Naive thymus-derived CD4-positive, alpha-beta T cell (primary cell): ENCODE results near the gene DLST. TPM values are rescaled to one million over a fixed set of nuclear protein-coding genes. Genes with fewer than 3 reads are reported as not detected.

Experiments
- ATAC-seq: fragments of 150-1000 bp; cut with Tn5 transposase; 2 replicates; pipeline ENCODE4 v1.10.0; 2021; ENCODE audit warnings: mild to moderate bottlenecking, moderate library complexity
- CTCF ChIA-PET: fragments of 350-600 bp; sonication (Branson Sonifier 250); formaldehyde crosslinking; loops from one replicate; lab custom pipeline; 2021; ENCODE audit warnings: antibody characterized with exemption; lab: Charles Lee
- POLR2A ChIA-PET: fragments of 350-600 bp; sonication (Branson Sonifier 250); formaldehyde crosslinking; loops from one replicate; lab custom pipeline; 2021; ENCODE audit warnings: antibody characterized with exemption, inconsistent platforms; lab: Charles Lee
- DNase-seq, 9 donors: peaks; one replicate each; pipeline versions ENCODE4 v3.0.0 to v3.0.0-alpha.2; 2020 to 2022; ENCODE audit warnings: mixed read lengths in 1 of 9
- H3K27ac ChIP-seq: one replicate; pipeline ENCODE4 v1.7.0; 2013; ENCODE audit warnings: mild to moderate bottlenecking, low read depth, low read length, moderate library complexity
- H3K27me3 ChIP-seq, 2 donors: one replicate each; pipeline ENCODE4 v1.7.0; 2013; ENCODE audit warnings: low read length in 2 of 2, mild to moderate bottlenecking in 2 of 2, moderate library complexity in 2 of 2; ENCODE audit not compliant: control insufficient read depth in 2 of 2, insufficient read depth in 2 of 2
- H3K36me3 ChIP-seq, 3 experiments: 1 replicate in 2 of 3; 2 replicates in 1 of 3; pipeline ENCODE4 v1.7.0; 2013; ENCODE audit warnings: low read length in 3 of 3, mild to moderate bottlenecking in 3 of 3, moderate library complexity in 1 of 3; ENCODE audit not compliant: insufficient read depth in 3 of 3, control insufficient read depth in 2 of 3
- H3K4me1 ChIP-seq, 2 donors: one replicate each; pipeline ENCODE4 v1.7.0; 2013; ENCODE audit warnings: low read length in 2 of 2, mild to moderate bottlenecking in 2 of 2, moderate library complexity in 1 of 2; ENCODE audit not compliant: control insufficient read depth in 2 of 2, insufficient read depth in 2 of 2
- H3K4me3 ChIP-seq: 2 replicates; pipeline ENCODE4 v1.7.0; 2013; ENCODE audit warnings: mild to moderate bottlenecking, low read length
- H3K9me3 ChIP-seq, 3 experiments: 1 replicate in 2 of 3; 2 replicates in 1 of 3; pipeline ENCODE4 v1.7.0; 2013; ENCODE audit warnings: low read length in 3 of 3; ENCODE audit not compliant: control insufficient read depth in 2 of 3
- H3K27ac Mint-ChIP-seq, 9 donors: one replicate each; pipeline ENCODE4 v1.8.0; 2020 to 2022; ENCODE audit warnings: mixed read lengths in 9 of 9, mild to moderate bottlenecking in 8 of 9, moderate library complexity in 5 of 9, inconsistent platforms in 2 of 9
- H3K27me3 Mint-ChIP-seq, 5 donors: one replicate each; pipeline ENCODE4 v1.8.0; 2021 to 2022; ENCODE audit warnings: mixed read lengths in 5 of 5, mild to moderate bottlenecking in 1 of 5
- H3K36me3 Mint-ChIP-seq, 5 donors: one replicate each; pipeline ENCODE4 v1.8.0; 2020 to 2022; ENCODE audit warnings: mixed read lengths in 5 of 5, mild to moderate bottlenecking in 3 of 5, inconsistent platforms in 1 of 5
- H3K4me1 Mint-ChIP-seq, 7 donors: one replicate each; pipeline ENCODE4 v1.8.0; 2020 to 2022; ENCODE audit warnings: mixed read lengths in 7 of 7, mild to moderate bottlenecking in 3 of 7, inconsistent platforms in 1 of 7
- H3K4me3 Mint-ChIP-seq, 10 donors: one replicate each; pipeline ENCODE4 v1.8.0; 2020 to 2022; ENCODE audit warnings: mild to moderate bottlenecking in 10 of 10, mixed read lengths in 10 of 10, moderate library complexity in 6 of 10, inconsistent platforms in 2 of 10
- H3K9me3 Mint-ChIP-seq, 11 donors: one replicate each; pipeline ENCODE4 v1.8.0; 2020 to 2022; ENCODE audit warnings: mixed read lengths in 11 of 11, mild to moderate bottlenecking in 4 of 11, inconsistent platforms in 1 of 11, moderate library complexity in 1 of 11
- intact Hi-C, 2 donors: fragments of 100-400 bp; cut with micrococcal nuclease; formaldehyde crosslinking; loops; one replicate each; pipeline ENCODE4 v1.15.1; 2023
- polyA plus RNA-seq, 2 donors: library from polyadenylated mRNA; unstranded; fragments of 300-500 nt; fragmentation: Illumina TruSeq; gene quantifications; one replicate each; pipeline ENCODE4 v1.2.3, GENCODE V29; 2021
- total RNA-seq, 6 experiments: library from RNA in 5 of 6; stranded (reverse) in 5 of 6; gene quantifications; 1 replicate in 5 of 6; 2 replicates in 1 of 6; pipeline ENCODE4 v1.2.3 and lab custom pipeline; 2021 to 2026

Gene DLST
- total and polyA plus RNA-seq, 7 experiments from 2014 or later: 8.9 to 132 (median 96.0) TPM

GRCh38 chr14:74948228-74949175, 66.8 kb downstream of the DLST start:
- H3K36me3 ChIP-seq: no peaks in the 10 kb centered on the region
- ChIA-PET POLR2A (interaction anchor here (0.6 kb wide), 1 partner anchor 302 kb away, joined by 3 read pairs; no protein-coding TSS in a partner anchor), CTCF (interaction anchor here (1.0 to 3.6 kb wide), 4 partner anchors 19 to 340 kb away, joined by 3 to 19 read pairs (median 4); no protein-coding TSS in a partner anchor)
- peaks cover 0 to under 1% of the 10 kb centered on the region in 2 donors for H3K27me3 ChIP-seq
- H3K9me3 ChIP-seq: no peaks in the 10 kb centered on the region
- Mint-ChIP-seq H3K9me3 (no peaks in the 10 kb centered on the region), H3K27me3 (peaks cover 0 to 7% (median 2%) of the 10 kb centered on the region in 5 donors), H3K4me1 (peaks cover 6 to 11% (median 9%) of the 10 kb centered on the region in 7 donors), H3K27ac (peak overlapping the region in 1 of 9 donors; percentile 53), H3K36me3 (no peaks in the 10 kb centered on the region), H3K4me3 (no peak overlapping the region)
- no peak for ATAC-seq
- no peak overlapping the region for H3K4me3 ChIP-seq
- H3K4me1 ChIP-seq: no peaks in the 10 kb centered on the region
- H3K27ac ChIP-seq: no peak overlapping the region
- no peak for DNase-seq
- intact Hi-C loops: loop anchor here in 1 of 2 donors (5.0 to 10.0 kb wide), 2 partner anchors 119 to 356 kb away; partner anchors contain the start of gene ZC2HC1C

DNA sequence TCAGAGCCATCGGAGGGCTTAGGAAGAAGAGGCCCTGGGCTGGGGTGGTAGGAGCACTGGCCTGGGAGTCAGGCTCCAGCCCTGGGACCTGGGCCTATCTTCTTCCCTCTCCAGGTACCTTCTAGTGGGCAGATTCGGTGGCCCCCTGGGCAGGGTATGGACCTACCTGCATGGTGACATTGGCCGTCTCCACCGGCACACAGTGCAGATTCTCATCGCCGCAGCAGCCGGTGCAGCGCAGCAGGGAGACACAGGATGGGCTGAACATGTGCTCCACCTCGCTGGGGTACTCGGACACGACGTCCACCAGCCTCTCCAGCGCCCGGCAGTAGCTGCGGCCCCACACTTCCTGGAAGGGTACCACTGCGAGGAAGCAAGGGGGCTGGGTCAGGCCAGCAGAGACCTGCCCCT, 67.5 kb downstream of the DLST start:
- ATAC-seq: no peak
- H3K36me3 ChIP-seq: no peaks in the 10 kb centered on the region
- peaks cover 0 to 7% of the 10 kb centered on the region in 2 donors for H3K27me3 ChIP-seq
- peaks cover 0 to 7% (median 5%) of the 10 kb centered on the region in 5 donors for H3K27me3 Mint-ChIP-seq
- no peaks in the 10 kb centered on the region for H3K9me3 Mint-ChIP-seq
- no peak overlapping the region for H3K4me3 Mint-ChIP-seq
- no peaks in the 10 kb centered on the region for H3K9me3 ChIP-seq
- ChIA-PET POLR2A (no interaction called here), CTCF (interaction anchor here (0.7 to 1.1 kb wide), 4 partner anchors 43 to 340 kb away, joined by 3 to 5 read pairs (median 4); no protein-coding TSS in a partner anchor)
- H3K4me1 ChIP-seq: no peaks in the 10 kb centered on the region
- H3K36me3 Mint-ChIP-seq: no peaks in the 10 kb centered on the region
- peaks cover 6 to 9% (median 7%) of the 10 kb centered on the region in 7 donors for H3K4me1 Mint-ChIP-seq
- no peak overlapping the region for H3K4me3 ChIP-seq
- H3K27ac ChIP-seq: no peak overlapping the region
- intact Hi-C loops: loop anchor here in 1 of 2 donors (5.0 to 10.0 kb wide), 2 partner anchors 118 to 356 kb away; partner anchors contain the start of gene ZC2HC1C
- peak overlapping the region in 1 of 9 donors; percentile 53 for H3K27ac Mint-ChIP-seq
- no peak for DNase-seq

- H3K9me3 ChIP-seq: no peaks in the 10 kb centered on the region
- Mint-ChIP-seq H3K9me3 (no peaks in the 10 kb centered on the region), H3K27ac (peak overlapping the region in 2 of 9 donors; percentile 5 to 72), H3K27me3 (peaks cover 0 to 7% (median 5%) of the 10 kb centered on the region in 5 donors), H3K4me1 (peaks cover 6 to 9% (median 7%) of the 10 kb centered on the region in 7 donors), H3K4me3 (no peak overlapping the region), H3K36me3 (no peaks in the 10 kb centered on the region)
- intact Hi-C loops: loop anchor here in 1 of 2 donors (5.0 to 10.0 kb wide), 2 partner anchors 117 to 355 kb away; partner anchors contain the start of gene ZC2HC1C
- DNase-seq (no peak), ATAC-seq (no peak)
- H3K27me3 ChIP-seq: peaks cover 0 to 8% of the 10 kb centered on the region in 2 donors
- POLR2A ChIA-PET: no interaction called here
- CTCF ChIA-PET: interaction anchor here (0.6 to 1.5 kb wide), 5 partner anchors 15 to 138 kb away, joined by 3 to 6 read pairs (median 3); no protein-coding TSS in a partner anchor
- no peaks in the 10 kb centered on the region for H3K36me3 ChIP-seq
- peaks cover 0 to 2% of the 10 kb centered on the region in 2 donors for H3K4me1 ChIP-seq
- no peak overlapping the region for H3K4me3 ChIP-seq
- H3K27ac ChIP-seq: no peak overlapping the region
Observed at GRCh38 chr14:74949859-74950573, 68.3 kb downstream of the DLST start.

DNA sequence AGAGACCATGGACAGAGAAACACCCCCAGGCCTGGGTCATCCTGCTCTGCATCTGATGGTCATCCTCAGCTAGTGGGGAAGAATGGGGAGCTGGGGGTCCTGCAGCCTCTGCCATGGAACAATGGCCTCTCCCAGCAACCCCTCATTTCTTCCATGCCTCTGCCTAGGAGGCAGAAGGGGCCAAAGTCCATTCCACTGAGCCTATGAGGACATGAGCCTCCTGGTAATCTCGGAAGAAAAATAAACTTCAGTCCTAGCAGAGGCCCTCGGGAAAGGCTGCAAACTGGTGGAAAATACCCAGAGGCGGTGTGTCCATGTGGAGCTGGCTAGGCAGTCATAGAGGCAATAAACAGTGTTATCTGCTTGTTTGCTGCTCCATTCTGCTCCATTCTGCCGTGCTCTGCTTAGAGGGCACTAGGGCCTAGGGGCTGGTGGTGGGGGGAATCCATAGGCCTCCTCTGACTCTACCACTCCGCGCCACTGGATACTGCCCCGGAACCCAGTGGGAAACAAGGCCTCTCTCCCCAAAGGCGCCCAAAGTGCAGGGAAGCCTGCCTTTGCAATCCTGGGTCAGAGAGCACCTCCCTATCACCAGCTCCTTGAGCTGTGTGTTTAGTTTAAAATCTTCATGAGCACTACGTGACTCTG, 69.2 kb downstream of the DLST start:
- POLR2A ChIA-PET: no interaction called here
- no peak overlapping the region for H3K27ac ChIP-seq
- Mint-ChIP-seq H3K4me3 (no peak overlapping the region), H3K36me3 (no peaks in the 10 kb centered on the region), H3K27me3 (peaks cover 0 to 7% (median 5%) of the 10 kb centered on the region in 5 donors), H3K9me3 (no peaks in the 10 kb centered on the region), H3K27ac (no peak overlapping the region), H3K4me1 (peaks cover 6 to 9% (median 7%) of the 10 kb centered on the region in 7 donors)
- peaks cover 0 to 4% of the 10 kb centered on the region in 2 donors for H3K4me1 ChIP-seq
- no peaks in the 10 kb centered on the region for H3K36me3 ChIP-seq
- H3K27me3 ChIP-seq: peaks cover 0 to 8% of the 10 kb centered on the region in 2 donors
- ATAC-seq (no peak), DNase-seq (no peak)
- no peak overlapping the region for H3K4me3 ChIP-seq
- CTCF ChIA-PET: interaction anchor here (1.0 to 1.5 kb wide), 2 partner anchors 14 to 137 kb away, joined by 3 to 6 read pairs; no protein-coding TSS in a partner anchor
- no peaks in the 10 kb centered on the region for H3K9me3 ChIP-seq
- intact Hi-C loops: no loop called here

- intact Hi-C loops: no loop called here
- Mint-ChIP-seq H3K4me3 (no peak overlapping the region), H3K4me1 (peaks cover under 1 to 6% (median 3%) of the 10 kb centered on the region in 7 donors), H3K27ac (no peak overlapping the region), H3K36me3 (no peaks in the 10 kb centered on the region), H3K27me3 (peaks cover 4 to 12% (median 8%) of the 10 kb centered on the region in 5 donors), H3K9me3 (no peaks in the 10 kb centered on the region)
- H3K4me1 ChIP-seq: peaks cover 0 to 4% of the 10 kb centered on the region in 2 donors
- DNase-seq (no peak), ATAC-seq (no peak)
- H3K27me3 ChIP-seq: peaks cover 0 to 8% of the 10 kb centered on the region in 2 donors
- no peak overlapping the region for H3K4me3 ChIP-seq
- ChIA-PET CTCF (interaction anchor here (1.0 to 1.5 kb wide), 2 partner anchors 13 to 136 kb away, joined by 3 to 6 read pairs; no protein-coding TSS in a partner anchor), POLR2A (no interaction called here)
- no peak overlapping the region for H3K27ac ChIP-seq
- no peaks in the 10 kb centered on the region for H3K36me3 ChIP-seq
- H3K9me3 ChIP-seq: no peaks in the 10 kb centered on the region
Observed at GRCh38 chr14:74951443-74952179, 69.9 kb downstream of the DLST start.
